PC-3 (cell line): ENCODE results near the gene SMPX.

Experiments
- CTCF ChIP-seq: fragments of 300-600 bp; sonication (generic); conservative IDR thresholded peaks from 2 replicates; pipeline ENCODE4 v1.5.1; 2017; ENCODE audit warnings: antibody characterized with exemption, low read depth, mild to moderate bottlenecking, low read length
- EZH2 ChIP-seq: fragments of 300-600 bp; sonication (generic); IDR thresholded peaks from one replicate; pipeline ENCODE4 v1.6.1; 2017; ENCODE audit warnings: antibody characterized with exemption, mild to moderate bottlenecking, low read length; ENCODE audit not compliant: unreplicated experiment
- EZH2phosphoT487 ChIP-seq: fragments of 300-600 bp; sonication (generic); IDR thresholded peaks from 2 replicates; pipeline ENCODE4 v1.6.1; 2018; ENCODE audit warnings: mild to moderate bottlenecking, antibody characterized with exemption, low read length, borderline replicate concordance

GRCh38 chrX:21658746-21659145 lies 99.2 kb downstream of the SMPX start:
- no peak for TF ChIP-seq EZH2
- TF ChIP-seq CTCF, result no peak
- TF ChIP-seq EZH2phosphoT487, result no peak
